Neuronal stem cell (in vitro differentiated cells): ENCODE measurements around the gene DRC7.

Experiments used
- DNase-seq: peaks from one replicate; pipeline ENCODE4 v3.0.0-alpha.2; 2013; ENCODE audit warnings: low spot score
- H2AFZ ChIP-seq: one replicate; pipeline ENCODE4 v1.6.1; 2013; ENCODE audit warnings: mild to moderate bottlenecking, low read length, inconsistent platforms
- H2AK5ac ChIP-seq: 2 replicates; pipeline ENCODE4 v1.6.1; 2013; ENCODE audit warnings: low read depth, mild to moderate bottlenecking, inconsistent platforms, low read length, moderate library complexity, mixed read lengths
- H2BK120ac ChIP-seq: 2 replicates; pipeline ENCODE4 v1.6.1; 2013; ENCODE audit warnings: low read depth, mild to moderate bottlenecking, inconsistent platforms, low read length, moderate library complexity, mixed read lengths
- H2BK12ac ChIP-seq: one replicate; pipeline ENCODE4 v1.6.1; 2013; ENCODE audit warnings: low read length, inconsistent platforms
- H2BK15ac ChIP-seq: 2 replicates; pipeline ENCODE4 v1.6.1; 2013; ENCODE audit warnings: mild to moderate bottlenecking, low read length, inconsistent platforms, mixed read lengths
- H2BK5ac ChIP-seq: one replicate; pipeline ENCODE4 v1.6.1; 2013; ENCODE audit warnings: inconsistent platforms, mild to moderate bottlenecking, low read length, moderate library complexity
- H3K14ac ChIP-seq: one replicate; pipeline ENCODE4 v1.6.1; 2013; ENCODE audit warnings: low read length, inconsistent platforms
- H3K18ac ChIP-seq: 2 replicates; pipeline ENCODE4 v1.6.1; 2013; ENCODE audit warnings: low read length, inconsistent platforms
- H3K23ac ChIP-seq: 2 replicates; pipeline ENCODE4 v1.6.1; 2013; ENCODE audit warnings: low read depth, mild to moderate bottlenecking, mixed read lengths, low read length, inconsistent platforms; ENCODE audit not compliant: poor library complexity
- H3K27ac ChIP-seq: replicated peaks from 3 replicates; pipeline ENCODE4 v1.5.1; 2013; ENCODE audit warnings: low read length, inconsistent platforms
- H3K27me3 ChIP-seq, 3 experiments: 2 replicates each; pipeline ENCODE4 v1.6.1; 2013; ENCODE audit warnings: low read length in 3 of 3, mild to moderate bottlenecking in 2 of 3, inconsistent platforms in 1 of 3, low read depth in 1 of 3, mixed read lengths in 1 of 3, moderate library complexity in 1 of 3; ENCODE audit not compliant: control insufficient read depth in 3 of 3, insufficient read depth in 3 of 3
- H3K36me3 ChIP-seq, 2 donors: replicated peaks in 1 of 2; 2 replicates each; pipeline ENCODE4 v1.6.1; 2013; ENCODE audit warnings: low read length in 2 of 2; ENCODE audit not compliant: control insufficient read depth in 2 of 2, insufficient read depth in 2 of 2
- H3K4ac ChIP-seq: 2 replicates; pipeline ENCODE4 v1.6.1; 2013; ENCODE audit warnings: inconsistent platforms, mild to moderate bottlenecking, low read length, moderate library complexity
- H3K4me1 ChIP-seq, 2 donors: 1 replicate in 1 of 2; 2 replicates in 1 of 2; pipeline ENCODE4 v1.6.1; 2013; ENCODE audit warnings: low read length in 2 of 2, low read depth in 1 of 2; ENCODE audit not compliant: control insufficient read depth in 2 of 2, insufficient read depth in 1 of 2
- H3K4me2 ChIP-seq: one replicate; pipeline ENCODE4 v1.6.1; 2013; ENCODE audit warnings: mild to moderate bottlenecking, low read length, inconsistent platforms; ENCODE audit not compliant: insufficient read depth, poor library complexity, severe bottlenecking
- H3K4me3 ChIP-seq, 2 donors: 2 replicates each; pipeline ENCODE4 v1.5.1; 2013; ENCODE audit warnings: low read length in 2 of 2, mild to moderate bottlenecking in 2 of 2, inconsistent platforms in 1 of 2, moderate library complexity in 1 of 2
- H3K79me1 ChIP-seq: one replicate; pipeline ENCODE4 v1.6.1; 2013; ENCODE audit warnings: low read depth, mild to moderate bottlenecking, inconsistent platforms, low read length, moderate library complexity
- H3K9ac ChIP-seq: one replicate; pipeline ENCODE4 v1.6.1; 2013; ENCODE audit warnings: mild to moderate bottlenecking, low read depth, low read length, inconsistent platforms; ENCODE audit not compliant: poor library complexity
- H3K9me3 ChIP-seq, 2 donors: replicated peaks in 1 of 2; 2 replicates each; pipeline versions ENCODE3 to v1.6.1; 2013; ENCODE audit warnings: low read length in 2 of 2, mild to moderate bottlenecking in 2 of 2, inconsistent platforms in 1 of 2, low read depth in 1 of 2, mixed read lengths in 1 of 2, moderate library complexity in 1 of 2; ENCODE audit not compliant: control insufficient read depth in 2 of 2, insufficient read depth in 1 of 2
- H4K8ac ChIP-seq: one replicate; pipeline ENCODE4 v1.6.1; 2013; ENCODE audit warnings: low read depth, mild to moderate bottlenecking, inconsistent platforms, low read length, moderate library complexity
- H4K91ac ChIP-seq: one replicate; pipeline ENCODE4 v1.6.1; 2013; ENCODE audit warnings: low read length, low read depth, mild to moderate bottlenecking, inconsistent platforms; ENCODE audit not compliant: poor library complexity
- WGBS, 2 donors: extraction: QIAGEN DNeasy Blood & Tissue Kit; methylation state at CpG; one replicate each; pipeline ENCODE4 v1.1.7; 2013; ENCODE audit warnings: missing lambda C conversion rate in 2 of 2, mixed read lengths in 1 of 2; ENCODE audit not compliant: insufficient read length in 2 of 2, insufficient replicate concordance in 1 of 2; ENCODE audit errors: extremely low coverage in 2 of 2; 5-methylcytosine and 5-hydroxymethylcytosine counted together

DRC7 gene

DNA sequence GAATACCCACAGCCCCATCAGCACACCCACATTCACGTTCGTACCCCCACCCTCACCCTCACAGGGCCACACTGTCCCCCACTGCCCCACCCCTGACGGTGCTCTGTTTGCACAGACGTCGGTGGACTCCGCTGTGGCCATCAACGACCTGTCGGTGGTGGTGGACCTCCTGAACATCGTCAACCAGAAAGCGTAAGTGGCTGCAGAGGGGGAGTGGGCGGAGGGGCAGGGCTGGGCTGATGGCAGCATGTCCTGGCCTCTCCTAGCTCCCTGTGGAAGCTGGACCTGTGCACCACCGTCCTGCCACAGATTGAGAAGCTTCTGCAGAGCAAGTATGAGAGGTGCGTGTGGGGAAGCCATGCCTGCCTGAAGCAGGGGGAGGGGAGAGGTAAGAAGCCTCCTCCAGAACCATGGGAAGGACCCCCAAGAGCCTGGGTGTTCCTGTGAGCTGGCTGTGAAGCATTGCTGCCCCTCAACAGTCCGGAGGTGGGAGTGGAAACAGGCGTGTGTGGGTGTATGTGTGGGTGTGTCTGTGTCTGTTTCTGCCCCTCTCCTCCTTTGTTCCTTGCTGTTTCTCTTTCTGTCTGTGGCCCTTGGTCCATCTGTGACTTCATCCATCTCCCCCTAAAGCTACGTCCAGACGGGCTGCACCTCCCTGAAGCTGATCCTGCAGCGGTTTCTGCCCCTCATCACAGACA lies 61.3 kb downstream of the DRC7 start:
- no peaks in the 10 kb centered on the region for H3K4me1 ChIP-seq
- H2BK12ac ChIP-seq, result peak overlapping the region; percentile 75
- WGBS, 2 donors, result no CpG with 5 or more reads among the region's 18 CpGs
- H3K18ac ChIP-seq, result no peak overlapping the region
- DNase-seq, result no peak
- peaks cover 2% of the 10 kb centered on the region for H3K79me1 ChIP-seq
- H4K91ac ChIP-seq, result no peak overlapping the region
- H2BK5ac ChIP-seq, result no peak overlapping the region
- H3K4ac ChIP-seq, result no peak overlapping the region
- H3K4me3 ChIP-seq, result no peak overlapping the region
- H3K9ac ChIP-seq, result peak overlapping the region; percentile 50
- H3K14ac ChIP-seq, result no peak overlapping the region
- H3K27me3 ChIP-seq, result no peaks in the 10 kb centered on the region
- H2AFZ ChIP-seq, result no peak overlapping the region
- H2BK120ac ChIP-seq, result no peak overlapping the region
- H3K36me3 ChIP-seq, result peaks cover 24 to 72% of the 10 kb centered on the region in 2 donors
- H3K27ac ChIP-seq, result no peak overlapping the region
- H2AK5ac ChIP-seq, result no peak overlapping the region
- H3K4me2 ChIP-seq, result no peak overlapping the region
- H3K23ac ChIP-seq, result no peak overlapping the region
- no peaks in the 10 kb centered on the region for H3K9me3 ChIP-seq
- no peak overlapping the region for H2BK15ac ChIP-seq
- H4K8ac ChIP-seq, result no peak overlapping the region

DNA sequence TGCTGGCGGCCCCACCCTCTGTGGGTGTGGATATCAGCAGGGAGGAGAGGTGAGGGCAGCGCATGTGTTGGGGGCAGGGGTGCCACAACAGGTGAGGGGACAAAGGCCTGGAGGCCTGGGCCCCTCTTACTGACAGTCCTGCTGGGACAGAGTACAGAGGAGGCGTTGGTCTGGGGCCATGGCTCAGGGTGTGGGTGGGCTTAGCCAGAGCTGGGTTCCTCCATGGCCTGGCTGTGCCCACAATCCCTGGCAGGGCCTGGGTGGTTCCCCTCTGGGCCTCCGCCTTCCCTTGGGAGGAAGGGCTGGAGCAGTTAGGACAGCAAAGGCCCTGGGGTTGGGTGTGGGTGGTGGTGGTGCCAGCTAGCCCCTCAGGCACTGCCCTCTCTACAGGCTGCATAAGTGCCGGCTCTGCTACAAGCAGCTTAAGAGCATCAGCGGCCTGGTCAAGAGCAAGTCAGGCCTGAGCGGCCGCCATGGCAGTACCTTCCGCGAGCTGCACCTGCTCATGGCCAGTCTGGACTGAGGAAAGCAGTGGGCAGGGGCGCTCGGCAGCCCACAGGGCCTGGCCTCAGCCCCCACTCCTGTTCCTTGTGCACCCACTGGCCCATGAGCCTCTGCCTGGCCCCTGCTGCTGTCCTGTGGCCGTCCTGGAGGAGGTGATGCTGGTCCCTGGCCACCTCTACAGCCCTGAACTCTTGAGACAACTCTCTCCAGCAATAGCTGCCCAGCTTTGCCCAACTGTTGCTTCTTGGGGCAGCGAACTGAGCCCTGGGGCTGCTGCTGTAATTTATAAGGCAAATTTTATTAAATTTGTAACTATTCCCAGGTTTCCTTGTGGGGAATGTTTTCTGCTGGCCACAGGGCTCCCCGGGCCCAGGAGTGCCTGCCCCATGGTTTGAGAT lies 62.1 kb downstream of the DRC7 start:
- no peak overlapping the region for H3K23ac ChIP-seq
- DNase-seq, result no peak
- no peak overlapping the region for H2AK5ac ChIP-seq
- WGBS, 2 donors, result no CpG with 5 or more reads among the region's 15 CpGs
- H3K14ac ChIP-seq, result no peak overlapping the region
- H3K9me3 ChIP-seq, result no peaks in the 10 kb centered on the region
- no peak overlapping the region for H3K4me3 ChIP-seq
- H3K18ac ChIP-seq, result no peak overlapping the region
- no peak overlapping the region for H2BK15ac ChIP-seq
- H3K4me2 ChIP-seq, result no peak overlapping the region
- H4K91ac ChIP-seq, result no peak overlapping the region
- peaks cover 19 to 67% of the 10 kb centered on the region in 2 donors for H3K36me3 ChIP-seq
- H2BK12ac ChIP-seq, result peak overlapping the region; percentile 75
- no peak overlapping the region for H3K4ac ChIP-seq
- no peak overlapping the region for H2BK120ac ChIP-seq
- H2BK5ac ChIP-seq, result no peak overlapping the region
- no peak overlapping the region for H3K27ac ChIP-seq
- H3K9ac ChIP-seq, result peak overlapping the region; percentile 50
- no peaks in the 10 kb centered on the region for H3K4me1 ChIP-seq
- H3K79me1 ChIP-seq, result peaks cover 2% of the 10 kb centered on the region
- no peaks in the 10 kb centered on the region for H3K27me3 ChIP-seq
- no peak overlapping the region for H2AFZ ChIP-seq
- no peak overlapping the region for H4K8ac ChIP-seq

DNA sequence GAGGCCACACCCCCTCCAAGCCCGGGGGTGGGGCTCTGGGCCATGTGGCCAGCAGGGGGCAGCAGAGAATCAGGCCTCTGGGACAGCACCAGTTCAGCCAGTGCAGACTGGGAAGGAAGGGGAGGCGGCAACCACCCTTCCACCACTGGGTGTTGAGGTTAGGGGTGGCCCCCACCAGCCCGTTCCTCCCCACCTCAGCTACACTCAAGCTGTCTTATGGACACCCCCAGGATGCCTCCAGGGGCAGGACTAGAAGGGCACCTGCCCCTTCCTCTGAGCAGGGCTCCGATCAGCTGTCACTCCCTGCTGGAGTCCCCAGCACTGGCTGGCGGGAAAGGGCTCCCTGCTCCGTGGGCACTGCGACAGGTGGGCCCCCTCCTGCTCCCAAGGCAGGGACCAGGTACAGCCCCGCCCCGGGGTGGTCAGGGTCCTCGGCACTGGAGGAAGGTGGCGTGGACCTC lies 62.8 kb downstream of the DRC7 start:
- Histone ChIP-seq H4K8ac (no peak overlapping the region), H3K9me3 (no peaks in the 10 kb centered on the region)

DNA sequence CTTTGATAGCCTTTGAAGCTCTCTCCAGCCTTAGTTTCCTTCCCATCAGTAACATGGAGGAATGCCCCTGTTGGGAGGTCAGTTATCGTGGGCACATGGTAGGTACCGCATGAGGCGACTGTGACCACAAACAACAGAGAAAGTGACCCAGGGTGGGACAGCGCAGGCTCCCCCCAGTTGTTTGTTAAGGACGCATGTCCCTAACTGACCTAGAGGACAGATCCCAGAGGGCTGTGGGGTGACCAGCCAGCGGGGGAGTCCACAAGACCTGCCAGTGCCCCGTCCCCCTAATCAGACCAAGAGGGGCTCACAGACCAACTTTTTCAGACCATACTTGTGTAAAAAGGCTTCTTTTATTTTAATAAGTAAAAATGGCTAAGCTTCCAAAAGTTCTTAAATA lies 63.3 kb downstream of the DRC7 start:
- peaks cover 0 to under 1% of the 10 kb centered on the region in 2 donors for H3K4me1 ChIP-seq
- H4K91ac ChIP-seq, result no peak overlapping the region
- no CpG with 5 or more reads among the region's 7 CpGs for WGBS, 2 donors
- no peaks in the 10 kb centered on the region for H3K9me3 ChIP-seq
- no peak overlapping the region for H3K23ac ChIP-seq
- H2BK15ac ChIP-seq, result no peak overlapping the region
- H3K36me3 ChIP-seq, result peaks cover 17 to 59% of the 10 kb centered on the region in 2 donors
- no peak overlapping the region for H3K4me2 ChIP-seq
- H3K27me3 ChIP-seq, result no peaks in the 10 kb centered on the region
- H2BK12ac ChIP-seq, result no peak overlapping the region
- no peak overlapping the region for H2BK120ac ChIP-seq
- no peak overlapping the region for H2AFZ ChIP-seq
- H3K79me1 ChIP-seq, result peaks cover 2% of the 10 kb centered on the region
- no peak overlapping the region for H3K27ac ChIP-seq
- no peak overlapping the region for H3K14ac ChIP-seq
- no peak overlapping the region for H3K9ac ChIP-seq
- DNase-seq, result no peak
- H2BK5ac ChIP-seq, result no peak overlapping the region
- H2AK5ac ChIP-seq, result no peak overlapping the region
- no peak overlapping the region for H3K4me3 ChIP-seq
- no peak overlapping the region for H4K8ac ChIP-seq
- H3K18ac ChIP-seq, result no peak overlapping the region
- H3K4ac ChIP-seq, result no peak overlapping the region

More for the DNA sequence above, 62.8 kb downstream of the DRC7 start:
- Histone ChIP-seq H3K27me3 (no peaks in the 10 kb centered on the region), H2AFZ (no peak overlapping the region), H3K23ac (no peak overlapping the region), H2BK12ac (no peak overlapping the region), H2BK5ac (no peak overlapping the region), H3K18ac (peak overlapping the region; percentile 28), H4K91ac (no peak overlapping the region), H3K27ac (no peak overlapping the region), H2AK5ac (peak overlapping the region; percentile 35), H2BK15ac (no peak overlapping the region), H2BK120ac (no peak overlapping the region), H3K4ac (no peak overlapping the region), H3K4me2 (no peak overlapping the region), H3K36me3 (peaks cover 17 to 60% of the 10 kb centered on the region in 2 donors), H3K9ac (no peak overlapping the region), H3K4me1 (no peaks in the 10 kb centered on the region), H3K79me1 (peaks cover 2% of the 10 kb centered on the region), H3K4me3 (no peak overlapping the region), H3K14ac (no peak overlapping the region)
- WGBS, 2 donors, result no CpG with 5 or more reads among the region's 11 CpGs
- DNase-seq, result peak; percentile 74
